WTC11 (cell line): ENCODE data around the gene ERC2. TPM values are rescaled to one million over a fixed set of nuclear protein-coding genes. Genes with fewer than 3 reads are reported as not detected.

ENCODE experiments used
- ATAC-seq: fragments of 200-7000 bp; cut with Tn5 transposase; 2 replicates; pipeline ENCODE4 v1.10.0; 2021; ENCODE audit warnings: mild to moderate bottlenecking, moderate library complexity
- CTCF ChIA-PET: fragments of 300-600 bp; sonication (Branson Sonifier 250); formaldehyde crosslinking; loops from one replicate; lab custom pipeline; 2021; ENCODE audit warnings: antibody characterized with exemption; lab: Charles Lee
- POLR2A ChIA-PET: fragments of 350-600 bp; sonication (Branson Sonifier 250); formaldehyde crosslinking; loops from one replicate; lab custom pipeline; 2021; ENCODE audit warnings: antibody characterized with exemption; lab: Charles Lee
- DNase-seq: peaks from one replicate; pipeline ENCODE4 v3.0.0; 2021; ENCODE audit warnings: low spot score
- H3K27ac Mint-ChIP-seq: 2 replicates; pipeline ENCODE4 v1.8.0; 2021; ENCODE audit warnings: mixed read lengths
- H3K27me3 Mint-ChIP-seq: 2 replicates; pipeline ENCODE4 v1.8.0; 2021; ENCODE audit warnings: low read depth, mild to moderate bottlenecking, moderate library complexity, mixed read lengths
- H3K36me3 Mint-ChIP-seq: 2 replicates; pipeline ENCODE4 v1.8.0; 2021; ENCODE audit warnings: mixed read lengths
- H3K4me1 Mint-ChIP-seq: 2 replicates; pipeline ENCODE4 v1.8.0; 2022; ENCODE audit warnings: mixed read lengths
- H3K4me3 Mint-ChIP-seq: 2 replicates; pipeline ENCODE4 v1.8.0; 2021; ENCODE audit warnings: mild to moderate bottlenecking, moderate library complexity, mixed read lengths
- H3K9me3 Mint-ChIP-seq: 2 replicates; pipeline ENCODE4 v1.8.0; 2021; ENCODE audit warnings: mixed read lengths
- ATF1 ChIP-seq: sonication (generic); formaldehyde crosslinking; IDR thresholded peaks from 2 replicates; pipeline ENCODE4 v1.8.1; 2023; ENCODE audit warnings: mild to moderate bottlenecking, moderate library complexity, missing genetic modification reagents
- CDX4 ChIP-seq: fragments of 250-450 bp; sonication (Bioruptor Pico); IDR thresholded peaks from 2 replicates; pipeline ENCODE4 v1.9.0; 2021; ENCODE audit warnings: moderate library complexity, mild to moderate bottlenecking, inconsistent platforms, borderline replicate concordance
- ELF4 ChIP-seq: sonication (generic); formaldehyde crosslinking; IDR thresholded peaks from 2 replicates; pipeline ENCODE4 v1.8.1; 2022; ENCODE audit warnings: low read depth, mild to moderate bottlenecking, moderate library complexity, missing genetic modification reagents
- ERG ChIP-seq: fragments of 250-450 bp; sonication (Bioruptor Pico); IDR thresholded peaks from 2 replicates; pipeline ENCODE4 v1.8.0; 2021; ENCODE audit warnings: mild to moderate bottlenecking
- HMGA2 ChIP-seq: fragments of 250-450 bp; sonication (Bioruptor Pico); IDR thresholded peaks from 2 replicates; pipeline ENCODE4 v1.4.0; 2021; ENCODE audit warnings: mild to moderate bottlenecking, moderate library complexity
- PRRX2 ChIP-seq: fragments of 250-450 bp; sonication (Bioruptor Pico); IDR thresholded peaks from 2 replicates; pipeline ENCODE4 v1.8.0; 2021; ENCODE audit warnings: mild to moderate bottlenecking
- RELA ChIP-seq: sonication (generic); formaldehyde crosslinking; IDR thresholded peaks from 2 replicates; pipeline ENCODE4 v1.8.1; 2022; ENCODE audit warnings: missing genetic modification reagents, mild to moderate bottlenecking, borderline replicate concordance
- ZNF263 ChIP-seq: sonication (generic); formaldehyde crosslinking; IDR thresholded peaks from 2 replicates; pipeline ENCODE4 v1.8.1; 2022; ENCODE audit warnings: low read depth, mild to moderate bottlenecking, moderate library complexity, missing genetic modification reagents
- ZNF396 ChIP-seq: fragments of 250-450 bp; sonication (Bioruptor Pico); IDR thresholded peaks from 2 replicates; pipeline ENCODE4 v1.8.0; 2021; ENCODE audit warnings: mild to moderate bottlenecking, moderate library complexity, borderline replicate concordance
- ZNF512 ChIP-seq: sonication (generic); formaldehyde crosslinking; IDR thresholded peaks from 2 replicates; pipeline ENCODE4 v1.8.1; 2022; ENCODE audit warnings: missing genetic modification reagents, borderline replicate concordance
- total RNA-seq: library from RNA; stranded (reverse); gene quantifications from 3 replicates; pipeline ENCODE4 v1.2.3, GENCODE V29; 2021
- TF ChIP-seq, protein P1 (sequence below): sonication (generic); formaldehyde crosslinking; IDR thresholded peaks from 2 replicates; pipeline ENCODE4 v1.8.0; 2022; ENCODE audit warnings: missing genetic modification reagents
- TF ChIP-seq, protein P2 (sequence below): sonication (generic); formaldehyde crosslinking; IDR thresholded peaks from 2 replicates; pipeline ENCODE4 v1.8.1; 2022; ENCODE audit warnings: mild to moderate bottlenecking, moderate library complexity, missing genetic modification reagents

The ERC2 gene
- total RNA-seq, 1 experiment from 2014 or later = 23.5 TPM

DNA sequence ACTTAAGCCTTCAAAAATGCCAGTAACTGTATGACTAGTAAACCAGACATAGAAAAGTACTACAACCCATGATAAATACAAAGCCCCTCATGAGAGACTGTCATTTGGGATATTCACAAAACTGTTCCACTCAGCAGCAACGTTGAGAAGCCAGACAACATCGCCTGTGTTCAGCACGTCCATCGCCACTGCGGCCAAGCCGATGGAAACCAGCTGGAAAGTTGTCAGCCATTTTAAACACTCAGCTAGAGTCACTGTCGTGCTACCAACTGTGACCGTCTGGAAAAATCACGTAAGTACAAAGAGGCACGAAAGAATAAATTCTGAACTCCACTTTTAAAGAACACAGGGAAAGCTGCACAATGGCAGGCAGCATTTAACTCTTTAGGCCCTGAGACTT, 640.5 kb downstream of the ERC2 start (continued):
- TF ChIP-seq ERG (CRISPR knock-in tag) (no peak), PRRX2 (CRISPR knock-in tag) (no peak), ELF4 (CRISPR knock-in tag) (no peak)
- TF ChIP-seq, protein P1, sequence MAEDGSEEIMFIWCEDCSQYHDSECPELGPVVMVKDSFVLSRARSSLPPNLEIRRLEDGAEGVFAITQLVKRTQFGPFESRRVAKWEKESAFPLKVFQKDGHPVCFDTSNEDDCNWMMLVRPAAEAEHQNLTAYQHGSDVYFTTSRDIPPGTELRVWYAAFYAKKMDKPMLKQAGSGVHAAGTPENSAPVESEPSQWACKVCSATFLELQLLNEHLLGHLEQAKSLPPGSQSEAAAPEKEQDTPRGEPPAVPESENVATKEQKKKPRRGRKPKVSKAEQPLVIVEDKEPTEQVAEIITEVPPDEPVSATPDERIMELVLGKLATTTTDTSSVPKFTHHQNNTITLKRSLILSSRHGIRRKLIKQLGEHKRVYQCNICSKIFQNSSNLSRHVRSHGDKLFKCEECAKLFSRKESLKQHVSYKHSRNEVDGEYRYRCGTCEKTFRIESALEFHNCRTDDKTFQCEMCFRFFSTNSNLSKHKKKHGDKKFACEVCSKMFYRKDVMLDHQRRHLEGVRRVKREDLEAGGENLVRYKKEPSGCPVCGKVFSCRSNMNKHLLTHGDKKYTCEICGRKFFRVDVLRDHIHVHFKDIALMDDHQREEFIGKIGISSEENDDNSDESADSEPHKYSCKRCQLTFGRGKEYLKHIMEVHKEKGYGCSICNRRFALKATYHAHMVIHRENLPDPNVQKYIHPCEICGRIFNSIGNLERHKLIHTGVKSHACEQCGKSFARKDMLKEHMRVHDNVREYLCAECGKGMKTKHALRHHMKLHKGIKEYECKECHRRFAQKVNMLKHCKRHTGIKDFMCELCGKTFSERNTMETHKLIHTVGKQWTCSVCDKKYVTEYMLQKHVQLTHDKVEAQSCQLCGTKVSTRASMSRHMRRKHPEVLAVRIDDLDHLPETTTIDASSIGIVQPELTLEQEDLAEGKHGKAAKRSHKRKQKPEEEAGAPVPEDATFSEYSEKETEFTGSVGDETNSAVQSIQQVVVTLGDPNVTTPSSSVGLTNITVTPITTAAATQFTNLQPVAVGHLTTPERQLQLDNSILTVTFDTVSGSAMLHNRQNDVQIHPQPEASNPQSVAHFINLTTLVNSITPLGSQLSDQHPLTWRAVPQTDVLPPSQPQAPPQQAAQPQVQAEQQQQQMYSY (CRISPR knock-in tag) = no peak
- TF ChIP-seq, all 79 proteins: peak for 0

- no peak for ATAC-seq
- Mint-ChIP-seq H3K4me3 (no peak overlapping the region), H3K27ac (no peak overlapping the region), H3K9me3 (peaks cover 16% of the 10 kb centered on the region), H3K36me3 (peaks cover 12% of the 10 kb centered on the region), H3K27me3 (no peaks in the 10 kb centered on the region), H3K4me1 (peaks cover 4% of the 10 kb centered on the region)
- no peak for DNase-seq
- TF ChIP-seq ZNF396 (CRISPR knock-in tag) (no peak), ELF4 (CRISPR knock-in tag) (no peak)
- POLR2A ChIA-PET = no interaction called here
- CTCF ChIA-PET = no interaction called here
Observed at GRCh38 chr3:55826731-55827496, 641.4 kb downstream of the ERC2 start.

- Mint-ChIP-seq H3K27me3 (no peaks in the 10 kb centered on the region), H3K4me3 (no peak overlapping the region), H3K36me3 (peaks cover 10% of the 10 kb centered on the region), H3K9me3 (peaks cover 16% of the 10 kb centered on the region), H3K27ac (no peak overlapping the region), H3K4me1 (no peaks in the 10 kb centered on the region)
- POLR2A ChIA-PET = no interaction called here
- DNase-seq (no peak), ATAC-seq (no peak)
- TF ChIP-seq CDX4 (CRISPR knock-in tag) (no peak), ZNF512 (CRISPR knock-in tag) (no peak), RELA (no peak), ZNF263 (no peak), ATF1 (CRISPR knock-in tag) (no peak), HMGA2 (CRISPR knock-in tag) (no peak)
- TF ChIP-seq, protein P2, sequence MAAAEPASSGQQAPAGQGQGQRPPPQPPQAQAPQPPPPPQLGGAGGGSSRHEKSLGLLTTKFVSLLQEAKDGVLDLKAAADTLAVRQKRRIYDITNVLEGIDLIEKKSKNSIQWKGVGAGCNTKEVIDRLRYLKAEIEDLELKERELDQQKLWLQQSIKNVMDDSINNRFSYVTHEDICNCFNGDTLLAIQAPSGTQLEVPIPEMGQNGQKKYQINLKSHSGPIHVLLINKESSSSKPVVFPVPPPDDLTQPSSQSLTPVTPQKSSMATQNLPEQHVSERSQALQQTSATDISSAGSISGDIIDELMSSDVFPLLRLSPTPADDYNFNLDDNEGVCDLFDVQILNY (CRISPR knock-in tag) = no peak
- CTCF ChIA-PET = no interaction called here
Observed at GRCh38 chr3:55826097-55826496, 642.2 kb downstream of the ERC2 start.
